Measurements from ENCODE around the gene APEX1.
"Not testable (repeated sequence)": the region's sequence is repeated elsewhere in the genome, so short reads cannot be mapped to it uniquely, and the experiment has no call there.

GRCh38 chr14:20506752-20507151, 51.7 kb downstream of the APEX1 start:
- TF ChIP-seq CTCF (IDR thresholded peaks at IDR 0.05; ENCODE audit: insufficient read depth, low read length); GABPA (IDR thresholded peaks at IDR 0.05; ENCODE audit: low read depth); POLR2AphosphoS5 (IDR thresholded peaks at IDR 0.05; ENCODE audit: low read depth): not testable (repeated sequence)

All from HL-60 (cell line).